GM23338 (cell line): ENCODE data around the gene NYAP2.

Source experiments
- CREB1 ChIP-seq: fragments of 250-450 bp; sonication (Bioruptor Pico); IDR thresholded peaks from 2 replicates; pipeline ENCODE4 v1.5.0; 2020; ENCODE audit warnings: low read depth, mild to moderate bottlenecking, moderate library complexity
- POLR2AphosphoS5 ChIP-seq: IDR thresholded peaks from 2 replicates; pipeline ENCODE4 v1.6.1; 2016; ENCODE audit warnings: antibody characterized with exemption, low read depth
- REST ChIP-seq: IDR thresholded peaks from one replicate; pipeline ENCODE4 v1.6.1; 2018; ENCODE audit warnings: antibody characterized with exemption; ENCODE audit not compliant: unreplicated experiment
- TF ChIP-seq, protein P1 (sequence below), 2 experiments: fragments of 200-600 bp in 1 of 2; sonication (generic) in 1 of 2; conservative IDR thresholded peaks; 2 replicates each; pipeline versions ENCODE4 v1.5.1 to v1.6.1; 2016 to 2017; ENCODE audit warnings: antibody characterized with exemption in 2 of 2, low read depth in 2 of 2, mild to moderate bottlenecking in 2 of 2, moderate library complexity in 1 of 2

DNA sequence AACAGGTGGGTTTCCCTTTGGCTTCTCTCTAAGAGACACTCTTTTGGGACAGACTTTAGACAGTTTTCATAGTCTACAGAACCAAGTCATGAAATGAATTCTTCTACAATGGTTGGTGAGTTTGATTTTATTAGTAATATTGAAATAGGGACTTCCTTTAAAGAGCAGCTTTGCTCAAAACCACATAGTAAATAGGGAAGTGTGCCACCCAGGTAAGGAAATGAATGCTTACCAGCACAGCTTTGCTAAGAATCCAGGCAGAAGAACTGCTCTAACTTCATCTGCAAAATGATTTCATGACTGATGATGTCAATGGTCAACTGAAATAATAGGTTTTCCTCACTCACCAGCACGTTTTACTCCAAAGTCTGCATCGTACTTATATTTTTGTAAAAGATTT lies 89.2 kb downstream of the NYAP2 start:
- TF ChIP-seq, protein P1, sequence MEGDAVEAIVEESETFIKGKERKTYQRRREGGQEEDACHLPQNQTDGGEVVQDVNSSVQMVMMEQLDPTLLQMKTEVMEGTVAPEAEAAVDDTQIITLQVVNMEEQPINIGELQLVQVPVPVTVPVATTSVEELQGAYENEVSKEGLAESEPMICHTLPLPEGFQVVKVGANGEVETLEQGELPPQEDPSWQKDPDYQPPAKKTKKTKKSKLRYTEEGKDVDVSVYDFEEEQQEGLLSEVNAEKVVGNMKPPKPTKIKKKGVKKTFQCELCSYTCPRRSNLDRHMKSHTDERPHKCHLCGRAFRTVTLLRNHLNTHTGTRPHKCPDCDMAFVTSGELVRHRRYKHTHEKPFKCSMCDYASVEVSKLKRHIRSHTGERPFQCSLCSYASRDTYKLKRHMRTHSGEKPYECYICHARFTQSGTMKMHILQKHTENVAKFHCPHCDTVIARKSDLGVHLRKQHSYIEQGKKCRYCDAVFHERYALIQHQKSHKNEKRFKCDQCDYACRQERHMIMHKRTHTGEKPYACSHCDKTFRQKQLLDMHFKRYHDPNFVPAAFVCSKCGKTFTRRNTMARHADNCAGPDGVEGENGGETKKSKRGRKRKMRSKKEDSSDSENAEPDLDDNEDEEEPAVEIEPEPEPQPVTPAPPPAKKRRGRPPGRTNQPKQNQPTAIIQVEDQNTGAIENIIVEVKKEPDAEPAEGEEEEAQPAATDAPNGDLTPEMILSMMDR (conservative IDR thresholded peaks at IDR 0.05; ENCODE audit: low read depth in 2 of 2): no peak
- no peak for TF ChIP-seq CREB1 (CRISPR knock-in tag)
- no peak for TF ChIP-seq POLR2AphosphoS5
- TF ChIP-seq REST: no peak
